Trophoblast cell (in vitro differentiated cells and primary cell): ENCODE data around the gene VPS11.

ENCODE experiments used
- DNase-seq, 2 donors: peaks; one replicate each; pipeline ENCODE4 v3.0.0-alpha.2; 2016
- H2AFZ ChIP-seq: 2 replicates; pipeline ENCODE4 v1.6.1; 2013; ENCODE audit warnings: low read length, moderate library complexity, mild to moderate bottlenecking; ENCODE audit not compliant: insufficient read depth, poor library complexity
- H2AK5ac ChIP-seq: 2 replicates; pipeline ENCODE4 v1.6.1; 2013; ENCODE audit warnings: mild to moderate bottlenecking, low read length
- H2BK120ac ChIP-seq: 2 replicates; pipeline ENCODE4 v1.6.1; 2013; ENCODE audit warnings: low read length, mild to moderate bottlenecking, moderate library complexity; ENCODE audit not compliant: insufficient read depth, poor library complexity
- H2BK12ac ChIP-seq: 2 replicates; pipeline ENCODE4 v1.6.1; 2013; ENCODE audit warnings: mild to moderate bottlenecking, low read length, moderate library complexity
- H2BK5ac ChIP-seq: 2 replicates; pipeline ENCODE4 v1.6.1; 2013; ENCODE audit warnings: low read length, low read depth, moderate library complexity, mild to moderate bottlenecking; ENCODE audit not compliant: poor library complexity
- H3K14ac ChIP-seq: 2 replicates; pipeline ENCODE4 v1.6.1; 2013; ENCODE audit warnings: mild to moderate bottlenecking, low read length
- H3K18ac ChIP-seq: 2 replicates; pipeline ENCODE4 v1.6.1; 2013; ENCODE audit warnings: mild to moderate bottlenecking, low read length
- H3K23ac ChIP-seq: 2 replicates; pipeline ENCODE4 v1.6.1; 2013; ENCODE audit warnings: low read length
- H3K27ac ChIP-seq: 2 replicates; pipeline ENCODE4 v1.5.1; 2013; ENCODE audit warnings: low read depth, mild to moderate bottlenecking, inconsistent platforms, low read length, moderate library complexity
- H3K27me3 ChIP-seq: 2 replicates; pipeline ENCODE4 v1.6.1; 2013; ENCODE audit warnings: inconsistent platforms, mild to moderate bottlenecking, low read length, moderate library complexity; ENCODE audit not compliant: insufficient read depth
- H3K36me3 ChIP-seq, 2 experiments: 1 replicate in 1 of 2; 2 replicates in 1 of 2; pipeline ENCODE4 v1.6.1; 2013; ENCODE audit warnings: low read length in 2 of 2, mild to moderate bottlenecking in 2 of 2, moderate library complexity in 1 of 2; ENCODE audit not compliant: insufficient read depth in 2 of 2, control insufficient read depth in 1 of 2
- H3K4ac ChIP-seq: 2 replicates; pipeline ENCODE4 v1.6.1; 2013; ENCODE audit warnings: low read depth, mild to moderate bottlenecking, low read length, moderate library complexity
- H3K4me1 ChIP-seq, 2 experiments: 1 replicate in 1 of 2; 2 replicates in 1 of 2; pipeline ENCODE4 v1.6.1; 2013; ENCODE audit warnings: low read length in 2 of 2, mild to moderate bottlenecking in 2 of 2, moderate library complexity in 1 of 2; ENCODE audit not compliant: insufficient read depth in 2 of 2, control insufficient read depth in 1 of 2
- H3K4me2 ChIP-seq: 2 replicates; pipeline ENCODE4 v1.6.1; 2013; ENCODE audit warnings: inconsistent platforms, mild to moderate bottlenecking, low read length, moderate library complexity
- H3K4me3 ChIP-seq: 2 replicates; pipeline ENCODE4 v1.5.1; 2013; ENCODE audit warnings: mild to moderate bottlenecking, low read depth, low read length, inconsistent platforms
- H3K79me1 ChIP-seq: one replicate; pipeline ENCODE4 v1.6.1; 2013; ENCODE audit warnings: low read length
- H3K79me2 ChIP-seq: 2 replicates; pipeline ENCODE4 v1.6.1; 2013; ENCODE audit warnings: low read length, mild to moderate bottlenecking; ENCODE audit not compliant: control insufficient read depth, insufficient read depth, poor library complexity
- H3K9ac ChIP-seq: 2 replicates; pipeline ENCODE4 v1.6.1; 2013; ENCODE audit warnings: mild to moderate bottlenecking, low read length
- H3K9me3 ChIP-seq: 2 replicates; pipeline ENCODE4 v1.6.1; 2013; ENCODE audit warnings: low read depth, mild to moderate bottlenecking, control low read depth, inconsistent platforms, low read length; ENCODE audit not compliant: insufficient read depth
- H4K12ac ChIP-seq: 2 replicates; pipeline ENCODE4 v1.6.1; 2013; ENCODE audit warnings: low read depth, mild to moderate bottlenecking, low read length, moderate library complexity
- H4K8ac ChIP-seq: 2 replicates; pipeline ENCODE4 v1.6.1; 2013; ENCODE audit warnings: low read depth, mild to moderate bottlenecking, low read length, moderate library complexity
- H4K91ac ChIP-seq: one replicate; pipeline ENCODE4 v1.6.1; 2013; ENCODE audit warnings: low read depth, mild to moderate bottlenecking, low read length, moderate library complexity
- WGBS: extraction: QIAGEN DNeasy Blood & Tissue Kit; methylation state at CpG from one replicate; pipeline ENCODE4 v1.1.7; 2013; ENCODE audit warnings: missing lambda C conversion rate; ENCODE audit not compliant: insufficient read length, insufficient coverage; ENCODE audit errors: extremely low coverage; 5-methylcytosine and 5-hydroxymethylcytosine counted together

The VPS11 gene

GRCh38 chr11:119120639-119121007 lies 53.0 kb downstream of the VPS11 start:
- Histone ChIP-seq H2BK12ac (no peak overlapping the region), H3K4me1 (peaks cover 0 to 9% of the 10 kb centered on the region in 2 experiments), H2AK5ac (no peak overlapping the region), H3K4me2 (peak overlapping the region; percentile 80), H3K4ac (no peak overlapping the region), H3K79me1 (peaks cover 7% of the 10 kb centered on the region), H2BK120ac (no peak overlapping the region), H4K8ac (peak overlapping the region; percentile 65), H3K14ac (no peak overlapping the region), H3K18ac (no peak overlapping the region), H2BK5ac (no peak overlapping the region), H3K27me3 (no peaks in the 10 kb centered on the region), H3K79me2 (peaks cover 5% of the 10 kb centered on the region), H2AFZ (peak overlapping the region; percentile 19), H3K9ac (peak overlapping the region; percentile 42), H3K27ac (no peak overlapping the region), H3K4me3 (no peak overlapping the region), H3K23ac (no peak overlapping the region), H4K91ac (no peak overlapping the region), H4K12ac (peak overlapping the region; percentile 23), H3K9me3 (no peaks in the 10 kb centered on the region), H3K36me3 (peaks cover 7 to 8% of the 10 kb centered on the region in 2 experiments)
- DNase-seq, result no peak
- WGBS, result 100% methylated on average over 2 of the region's 5 CpGs

GRCh38 chr11:119121008-119121810 lies 53.6 kb downstream of the VPS11 start, which contains the start of gene HINFP:
TSS of gene HINFP (plus strand) at chr11:119121580. CDS start at chr11:119126945, 5,365 bp downstream.
- no CpG with 5 or more reads among the region's 54 CpGs for WGBS
- Histone ChIP-seq H3K23ac (no peak within 1 kb of the TSS), H2AFZ (peak within 1 kb of the TSS; percentile 74), H3K18ac (peak within 1 kb of the TSS; percentile 32), H3K27me3 (no peaks in the 10 kb centered on the region), H3K9ac (peak within 1 kb of the TSS; percentile 90), H2BK120ac (no peak within 1 kb of the TSS), H3K9me3 (no peaks in the 10 kb centered on the region), H3K4me1 (peaks cover 0 to 9% of the 10 kb centered on the region in 2 experiments), H2AK5ac (no peak within 1 kb of the TSS), H4K12ac (peak within 1 kb of the TSS; percentile 56), H3K4ac (peak within 1 kb of the TSS; percentile 43), H3K4me2 (peak within 1 kb of the TSS; percentile 80), H2BK5ac (no peak within 1 kb of the TSS), H3K79me2 (peaks cover 5% of the 10 kb centered on the region), H3K14ac (peak within 1 kb of the TSS; percentile 25), H3K27ac (peak within 1 kb of the TSS; percentile 30), H3K79me1 (peaks cover 7% of the 10 kb centered on the region), H3K4me3 (peak within 1 kb of the TSS; percentile 94), H3K36me3 (peaks cover 5 to 7% of the 10 kb centered on the region in 2 experiments), H4K91ac (peak within 1 kb of the TSS; percentile 40), H2BK12ac (no peak within 1 kb of the TSS), H4K8ac (peak within 1 kb of the TSS; percentile 75)
- peak; percentile 98 to 99 for DNase-seq

- H3K27me3 ChIP-seq, result no peaks in the 10 kb centered on the region
- peak overlapping the region; percentile 74 for H3K4me2 ChIP-seq
- H4K12ac ChIP-seq, result peak overlapping the region; percentile 56
- WGBS, result no CpG with 5 or more reads among the region's 20 CpGs
- peak overlapping the region; percentile 25 for H3K14ac ChIP-seq
- H3K27ac ChIP-seq, result peak overlapping the region; percentile 30
- peak overlapping the region; percentile 94 for H3K4me3 ChIP-seq
- peaks cover 0 to 9% of the 10 kb centered on the region in 2 experiments for H3K4me1 ChIP-seq
- no peak for DNase-seq
- H3K18ac ChIP-seq, result peak overlapping the region; percentile 32
- H2AFZ ChIP-seq, result peak overlapping the region; percentile 74
- H3K4ac ChIP-seq, result peak overlapping the region; percentile 28
- no peak overlapping the region for H3K23ac ChIP-seq
- H3K9ac ChIP-seq, result peak overlapping the region; percentile 90
- H3K79me1 ChIP-seq, result peaks cover 7% of the 10 kb centered on the region
- H3K9me3 ChIP-seq, result no peaks in the 10 kb centered on the region
- no peak overlapping the region for H2BK120ac ChIP-seq
- H2BK12ac ChIP-seq, result no peak overlapping the region
- H3K36me3 ChIP-seq, result peaks cover 4 to 9% of the 10 kb centered on the region in 2 experiments
- H4K8ac ChIP-seq, result peak overlapping the region; percentile 75
- H4K91ac ChIP-seq, result peak overlapping the region; percentile 40
- H2BK5ac ChIP-seq, result no peak overlapping the region
- peaks cover 5% of the 10 kb centered on the region for H3K79me2 ChIP-seq
- H2AK5ac ChIP-seq, result no peak overlapping the region
Observed at GRCh38 chr11:119121811-119122124, 54.1 kb downstream of the VPS11 start.

- H2BK120ac ChIP-seq, result no peak overlapping the region
- H3K36me3 ChIP-seq, result peaks cover 12 to 19% of the 10 kb centered on the region in 2 experiments
- H3K4me2 ChIP-seq, result no peak overlapping the region
- H3K4ac ChIP-seq, result no peak overlapping the region
- no peaks in the 10 kb centered on the region for H3K27me3 ChIP-seq
- no peak overlapping the region for H3K9ac ChIP-seq
- no peak overlapping the region for H2AK5ac ChIP-seq
- H3K18ac ChIP-seq, result no peak overlapping the region
- DNase-seq, result no peak
- no peak overlapping the region for H2BK5ac ChIP-seq
- no CpG with 5 or more reads among the region's 6 CpGs for WGBS
- no peak overlapping the region for H2AFZ ChIP-seq
- H3K9me3 ChIP-seq, result no peaks in the 10 kb centered on the region
- no peak overlapping the region for H4K91ac ChIP-seq
- H4K12ac ChIP-seq, result no peak overlapping the region
- no peak overlapping the region for H2BK12ac ChIP-seq
- no peak overlapping the region for H3K4me3 ChIP-seq
- H3K23ac ChIP-seq, result no peak overlapping the region
- no peak overlapping the region for H3K14ac ChIP-seq
- H3K4me1 ChIP-seq, result peaks cover 0 to 7% of the 10 kb centered on the region in 2 experiments
- H4K8ac ChIP-seq, result no peak overlapping the region
- H3K79me2 ChIP-seq, result peaks cover 5% of the 10 kb centered on the region
- H3K79me1 ChIP-seq, result peaks cover 6% of the 10 kb centered on the region
- H3K27ac ChIP-seq, result no peak overlapping the region
Observed at GRCh38 chr11:119125821-119126220, 58.2 kb downstream of the VPS11 start.
